Measurements from ENCODE around the gene PRMT1.
"Not testable (repeated sequence)": the region's sequence is repeated elsewhere in the genome, so short reads cannot be mapped to it uniquely, and the experiment has no call there.

PRMT1 gene

DNA sequence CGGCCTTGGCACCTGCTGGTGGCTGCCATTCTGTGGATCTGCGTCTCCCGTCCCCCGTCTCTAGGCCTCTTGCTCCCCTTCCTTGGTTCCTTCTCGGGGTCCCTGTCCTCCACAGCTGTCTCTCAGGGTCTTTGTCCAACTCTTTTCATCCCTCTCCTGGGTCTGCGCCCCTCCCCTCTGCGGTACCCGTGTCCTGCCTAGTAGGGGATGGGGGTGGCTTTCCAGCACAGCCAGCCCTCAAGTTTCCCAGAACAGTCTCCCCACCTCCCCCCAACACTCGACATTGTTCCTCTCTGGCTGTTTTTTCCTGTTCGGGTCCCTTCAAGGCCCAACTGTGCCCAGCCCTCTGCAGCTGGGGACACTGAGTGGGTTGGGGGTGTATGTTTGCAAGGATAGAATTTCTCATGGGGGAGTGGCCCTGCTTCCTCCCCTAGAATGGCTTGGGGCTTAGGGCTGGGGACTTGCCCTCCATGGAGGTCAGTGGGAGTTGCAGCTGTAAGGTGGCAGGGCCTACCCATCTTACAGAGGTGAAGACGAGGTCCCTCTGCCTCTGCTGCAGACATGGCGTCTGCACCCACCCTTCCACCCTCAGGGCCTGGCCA, 11.6 kb downstream of the PRMT1 start:
- no peak for DNase-seq (ENCODE audit: low spot score)

DNA sequence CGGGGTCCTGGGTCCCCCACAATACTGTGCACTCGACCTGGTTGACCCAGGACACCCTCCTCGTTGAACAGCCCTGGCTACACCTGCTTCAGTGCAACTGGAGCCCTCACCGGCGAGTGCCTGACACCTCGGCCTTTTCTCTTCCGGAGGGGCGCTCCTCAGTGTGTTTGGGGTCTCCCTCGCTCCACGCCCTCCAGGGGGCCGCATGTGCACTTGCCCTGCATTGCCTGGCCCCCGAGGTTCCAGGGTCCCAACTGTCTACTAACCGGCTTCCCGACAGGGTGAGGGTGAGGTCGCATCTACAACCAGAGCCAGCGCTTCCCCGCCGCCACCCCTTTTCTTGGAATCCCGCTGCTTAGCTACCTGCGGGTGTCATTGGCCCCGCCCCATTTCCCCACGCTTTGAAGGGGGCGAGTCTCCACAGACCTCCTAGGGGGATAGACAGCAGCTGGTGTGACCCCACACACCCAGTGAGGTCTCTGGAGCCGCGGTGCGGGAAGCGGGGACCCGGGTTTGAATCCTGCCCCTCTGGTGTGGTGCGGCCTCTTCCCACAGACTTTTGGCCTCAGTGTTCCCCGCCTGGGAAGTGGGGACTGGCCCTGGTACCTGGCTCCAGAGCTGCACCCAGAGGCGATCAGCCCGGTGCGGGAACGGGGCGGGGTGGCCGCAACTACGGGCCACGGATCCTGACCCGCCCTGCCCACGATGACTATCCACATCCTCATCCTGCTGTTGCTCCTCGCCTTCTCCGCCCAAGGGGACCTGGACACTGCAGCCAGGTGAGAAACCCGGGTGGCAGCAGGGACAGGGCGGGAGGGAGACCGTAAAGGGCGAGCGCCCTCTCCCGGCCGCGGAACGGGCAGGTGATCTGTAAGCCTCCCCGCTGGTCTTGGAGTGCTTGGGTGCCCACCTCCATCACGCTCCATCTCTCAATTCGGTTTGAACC, 12.3 kb downstream of the PRMT1 start, which contains the start of gene ADM5:
TSS of gene ADM5 (plus strand) at position 462 of the 946 bp plus-strand sequence. CDS start at position 706, 244 bp downstream.
- DNase-seq (ENCODE audit: low spot score): no peak

DNA sequence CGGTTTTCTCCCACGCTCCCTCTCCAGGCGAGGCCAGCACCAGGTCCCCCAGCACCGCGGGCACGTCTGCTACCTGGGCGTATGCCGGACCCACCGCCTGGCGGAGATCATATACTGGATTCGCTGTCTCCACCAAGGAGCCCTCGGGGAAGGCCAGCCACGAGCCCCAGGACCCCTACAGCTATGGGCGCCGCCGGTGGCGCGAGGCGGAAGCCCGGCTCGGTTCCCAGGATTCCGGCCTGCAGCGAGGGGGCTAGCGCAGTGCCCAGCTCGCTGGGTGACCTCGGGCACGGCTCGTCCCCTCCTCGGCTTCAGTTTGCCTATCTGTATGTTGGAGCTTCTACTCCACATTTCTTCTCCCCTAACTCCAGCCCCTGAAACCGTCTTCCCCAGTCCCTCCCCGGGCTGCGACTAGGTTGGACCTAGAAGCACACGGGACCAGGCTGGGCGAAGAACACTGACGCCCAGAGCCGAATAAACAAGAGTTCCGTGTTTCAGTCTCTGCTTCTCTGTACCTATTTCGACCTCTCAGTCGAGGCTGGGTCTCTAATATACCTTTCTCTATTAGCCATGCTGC, 13.1 kb downstream of the PRMT1 start:
- DNase-seq (ENCODE audit: low spot score): no peak

DNA sequence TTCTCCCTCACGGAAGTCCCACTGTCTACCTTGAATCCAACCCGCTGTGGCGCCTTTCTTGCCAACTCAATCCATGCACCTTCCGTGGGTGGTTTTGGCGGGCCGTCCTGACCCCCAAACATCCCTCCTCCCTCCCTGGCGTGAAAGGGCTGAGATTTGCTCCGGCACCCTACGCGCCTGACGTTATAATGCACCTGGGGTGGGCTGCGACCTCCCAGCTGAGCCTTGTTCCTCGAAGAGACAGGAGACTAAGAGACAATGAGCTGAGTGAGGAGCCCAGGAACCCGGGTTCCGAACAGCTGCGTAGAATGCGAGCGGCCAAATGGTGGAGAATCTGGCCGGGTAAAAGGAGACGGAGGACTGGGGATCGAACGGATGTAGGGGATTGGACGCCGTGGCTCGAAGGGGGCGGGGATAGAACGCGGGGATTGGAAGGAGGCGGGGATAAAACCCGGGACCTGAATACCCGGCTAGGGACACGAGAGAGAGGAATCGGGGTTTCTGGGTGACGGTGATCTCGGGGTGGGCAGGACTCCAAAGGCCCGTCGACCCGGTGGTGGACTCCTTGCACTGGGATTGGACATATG, 13.7 kb downstream of the PRMT1 start, which contains the start of gene CPT1C:
TSS of gene CPT1C (plus strand) at position 461 of the 587 bp plus-strand sequence. CDS start 1,137 bp downstream, outside the sequence.
- DNase-seq (ENCODE audit: low spot score): peak; percentile 92

DNA sequence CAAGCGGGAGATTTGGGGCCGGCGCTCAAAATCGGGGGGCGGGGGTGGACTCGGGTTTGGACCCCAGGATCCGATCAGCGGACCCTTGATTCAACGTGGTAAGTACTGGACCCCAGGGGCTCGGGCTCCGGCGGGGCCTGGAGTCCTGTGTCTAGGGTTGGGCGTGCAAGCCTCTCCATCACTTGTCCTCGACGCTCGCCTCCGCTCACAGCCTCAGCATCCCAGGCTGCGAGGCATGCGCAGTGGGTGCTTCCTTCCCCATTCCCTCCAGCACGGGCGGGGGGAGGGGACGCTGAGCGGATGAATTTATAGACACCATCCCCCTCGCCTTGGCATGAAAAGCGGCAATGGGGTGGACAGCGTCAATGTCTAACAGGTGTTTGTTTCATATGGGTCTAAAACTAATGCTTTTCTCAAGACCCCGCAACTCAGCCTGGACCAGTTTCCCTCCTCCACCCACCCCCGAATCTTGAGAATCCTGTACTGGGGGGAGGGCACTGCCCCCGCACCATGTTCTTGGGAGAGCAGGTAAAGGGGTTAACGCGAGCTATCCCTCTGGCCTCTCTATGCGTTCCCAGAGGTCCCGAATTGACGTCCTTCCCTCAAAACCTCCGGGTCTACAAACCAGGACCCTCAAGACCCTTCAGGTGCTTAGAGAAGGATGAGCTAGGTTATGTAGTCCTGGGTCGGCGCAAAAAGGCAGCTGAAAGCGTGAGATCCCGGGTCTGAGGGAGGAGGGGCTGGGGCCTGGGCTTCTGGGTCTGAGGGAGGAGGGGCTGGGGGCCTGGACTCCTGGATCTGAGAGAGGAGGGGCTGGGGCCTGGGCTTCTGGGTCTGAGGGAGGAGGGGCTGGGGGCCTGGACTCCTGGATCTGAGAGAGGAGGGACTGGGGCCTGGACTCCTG, 14.4 kb downstream of the PRMT1 start:
- DNase-seq (ENCODE audit: low spot score): peak; percentile 88

DNA sequence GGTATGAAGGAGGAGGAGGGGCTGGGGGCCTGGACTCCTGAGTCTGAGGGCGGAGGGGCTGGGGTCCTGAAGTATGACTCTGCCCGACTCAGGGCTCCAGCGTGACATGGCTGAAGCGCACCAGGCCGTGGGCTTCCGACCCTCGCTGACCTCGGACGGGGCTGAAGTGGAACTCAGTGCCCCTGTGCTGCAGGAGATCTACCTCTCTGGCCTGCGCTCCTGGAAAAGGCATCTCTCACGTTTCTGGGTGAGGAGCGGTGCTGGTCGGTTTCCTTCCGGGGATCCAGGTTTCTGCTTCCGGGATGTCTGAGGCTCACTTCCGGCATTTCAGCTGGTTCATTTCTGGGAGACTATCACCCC, 15.1 kb downstream of the PRMT1 start:
- no peak for DNase-seq (ENCODE audit: low spot score)

DNA sequence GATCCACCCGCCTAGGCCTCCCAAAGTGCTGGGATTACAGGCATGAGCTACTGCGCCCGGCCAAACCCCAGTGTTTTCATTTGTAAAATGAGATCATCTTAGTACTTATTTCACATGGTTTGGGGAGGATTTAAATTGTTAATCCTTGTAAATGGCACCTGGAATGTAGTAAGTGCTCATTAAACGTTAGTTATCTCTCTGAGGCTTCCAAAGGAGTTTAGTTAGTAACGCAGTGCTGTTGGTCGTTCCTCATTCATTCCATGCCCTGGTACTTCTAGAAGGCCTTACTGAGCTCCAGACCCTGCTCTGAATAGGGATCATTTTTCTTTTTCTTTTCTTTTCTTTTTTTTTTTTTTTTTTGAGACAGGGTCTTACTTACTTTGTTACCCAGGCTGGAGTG, 19.0 kb downstream of the PRMT1 start:
- no peak for DNase-seq (ENCODE audit: low spot score)

DNA sequence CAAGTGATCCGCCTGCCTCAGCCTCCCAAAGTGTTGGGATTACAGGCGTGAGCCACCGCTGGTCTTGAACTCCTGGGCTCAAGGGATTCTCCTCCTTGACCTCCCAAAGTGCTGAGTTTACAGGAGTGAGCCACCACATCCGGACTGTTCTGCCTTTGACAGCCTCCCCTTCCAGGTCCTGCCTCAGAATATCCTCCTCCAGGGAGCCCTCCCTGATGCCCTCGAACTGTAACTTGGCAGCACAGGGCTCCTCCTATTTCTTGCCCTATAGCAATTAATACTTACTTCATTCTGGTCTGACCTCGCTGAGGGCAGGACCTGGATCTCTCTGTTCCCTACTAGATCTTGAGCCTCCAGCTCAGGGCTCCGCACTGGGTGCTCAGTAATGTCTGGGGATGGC, 19.8 kb downstream of the PRMT1 start:
- DNase-seq (ENCODE audit: low spot score): no peak

DNA sequence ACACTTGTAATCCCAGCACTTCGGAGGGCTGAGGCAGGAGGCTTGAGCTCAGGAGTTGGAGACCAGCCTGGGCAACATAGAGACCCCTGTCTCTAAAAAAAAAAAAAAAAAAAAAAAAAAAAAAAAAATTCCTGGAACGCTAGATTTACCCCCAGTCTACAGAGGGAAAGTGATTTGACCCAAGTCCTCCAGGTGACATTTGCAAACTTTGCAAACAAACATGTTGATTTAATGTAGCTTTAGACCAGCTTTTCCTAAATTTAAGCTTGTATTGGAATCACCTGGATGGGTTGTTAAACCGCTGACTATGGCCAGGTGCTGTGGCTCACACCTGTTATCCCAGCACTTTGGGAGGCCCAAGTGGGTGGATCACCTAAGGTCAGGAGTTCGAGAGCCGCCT, 22.3 kb downstream of the PRMT1 start:
- no peak for DNase-seq (ENCODE audit: low spot score)

DNA sequence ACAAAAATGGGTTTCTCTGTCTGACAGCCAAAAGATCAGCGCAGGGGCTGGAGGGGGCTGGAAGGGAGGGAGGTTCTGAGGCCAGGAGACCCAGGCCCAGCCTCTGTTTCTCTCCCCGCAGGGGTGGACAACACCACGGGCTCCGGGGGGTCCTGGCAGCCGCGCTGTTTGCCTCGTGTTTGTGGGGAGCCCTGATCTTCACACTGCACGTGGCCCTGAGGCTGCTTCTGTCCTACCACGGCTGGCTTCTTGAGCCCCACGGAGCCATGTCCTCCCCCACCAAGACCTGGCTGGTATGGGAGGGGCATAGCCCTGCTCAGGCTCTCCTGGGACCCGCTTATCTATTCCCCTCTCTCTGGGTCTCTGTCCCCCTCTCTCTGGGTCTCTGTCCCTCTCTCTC, 23.5 kb downstream of the PRMT1 start:
- no peak for DNase-seq (ENCODE audit: low spot score)

DNA sequence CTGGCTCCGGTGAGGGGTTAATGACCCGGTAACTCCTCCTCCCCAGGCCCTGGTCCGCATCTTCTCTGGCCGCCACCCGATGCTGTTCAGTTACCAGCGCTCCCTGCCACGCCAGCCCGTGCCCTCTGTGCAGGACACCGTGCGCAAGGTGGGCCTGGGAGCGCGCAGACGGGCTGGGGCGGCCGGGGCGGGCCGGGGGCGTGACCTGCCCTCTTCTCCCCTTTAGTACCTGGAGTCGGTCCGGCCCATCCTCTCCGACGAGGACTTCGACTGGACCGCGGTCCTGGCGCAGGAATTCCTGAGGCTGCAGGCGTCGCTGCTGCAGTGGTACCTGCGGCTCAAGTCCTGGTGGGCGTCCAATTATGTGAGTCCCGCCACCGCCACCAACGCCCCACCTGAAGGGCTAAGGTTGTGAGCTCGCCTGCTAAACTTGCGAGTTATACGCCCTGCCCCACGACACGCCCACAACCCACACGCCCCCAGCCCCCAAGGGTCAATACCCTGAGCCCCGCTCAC, 24.3 kb downstream of the PRMT1 start:
- no peak for DNase-seq (ENCODE audit: low spot score)

DNA sequence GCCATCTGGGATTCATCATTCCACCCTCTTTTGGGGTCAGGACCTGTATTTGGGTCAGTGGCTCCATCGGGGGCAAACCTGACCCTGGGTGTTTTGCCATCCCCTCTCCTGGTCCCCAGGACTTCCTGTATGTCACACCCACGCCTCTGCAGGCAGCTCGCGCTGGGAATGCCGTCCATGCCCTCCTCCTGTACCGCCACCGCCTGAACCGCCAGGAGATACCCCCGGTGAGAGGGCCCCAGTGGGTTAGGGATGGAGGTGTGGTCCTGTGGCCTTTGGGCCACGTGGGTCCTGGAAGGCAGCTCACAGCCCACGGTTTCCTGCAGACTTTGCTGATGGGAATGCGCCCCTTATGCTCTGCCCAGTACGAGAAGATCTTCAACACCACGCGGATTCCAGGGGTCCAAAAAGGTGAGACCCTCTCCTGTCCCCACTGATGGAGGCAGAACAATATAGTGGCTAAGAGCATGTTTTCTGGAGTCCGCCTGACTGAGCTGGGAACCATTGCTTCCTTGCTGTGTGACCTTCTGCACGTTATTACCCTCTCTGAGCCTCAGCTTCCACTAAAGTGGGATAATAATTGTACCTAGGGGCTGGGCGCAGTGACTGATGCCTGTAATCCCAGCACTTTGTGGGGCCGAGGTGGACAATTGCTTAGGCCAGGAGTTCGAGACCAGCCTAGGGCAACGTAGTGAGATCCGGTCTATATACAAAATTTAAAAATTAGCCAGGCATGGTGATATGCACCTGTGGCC, 28.0 kb downstream of the PRMT1 start:
- DNase-seq (ENCODE audit: low spot score): no peak

DNA sequence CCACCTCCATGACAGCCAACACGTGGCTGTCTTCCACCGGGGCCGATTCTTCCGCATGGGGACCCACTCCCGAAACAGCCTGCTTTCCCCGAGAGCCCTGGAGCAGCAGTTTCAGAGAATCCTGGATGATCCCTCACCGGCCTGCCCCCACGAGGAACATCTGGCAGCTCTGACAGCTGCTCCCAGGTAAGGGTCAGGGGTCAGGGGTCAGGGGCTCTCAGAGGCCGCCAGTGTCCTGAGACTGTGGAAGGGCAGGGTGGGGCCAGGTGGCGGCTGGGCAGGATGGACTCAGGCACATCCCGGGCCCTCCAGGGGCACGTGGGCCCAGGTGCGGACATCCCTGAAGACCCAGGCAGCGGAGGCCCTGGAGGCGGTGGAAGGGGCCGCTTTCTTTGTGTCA, 28.8 kb downstream of the PRMT1 start:
- no peak for DNase-seq (ENCODE audit: low spot score)

DNA sequence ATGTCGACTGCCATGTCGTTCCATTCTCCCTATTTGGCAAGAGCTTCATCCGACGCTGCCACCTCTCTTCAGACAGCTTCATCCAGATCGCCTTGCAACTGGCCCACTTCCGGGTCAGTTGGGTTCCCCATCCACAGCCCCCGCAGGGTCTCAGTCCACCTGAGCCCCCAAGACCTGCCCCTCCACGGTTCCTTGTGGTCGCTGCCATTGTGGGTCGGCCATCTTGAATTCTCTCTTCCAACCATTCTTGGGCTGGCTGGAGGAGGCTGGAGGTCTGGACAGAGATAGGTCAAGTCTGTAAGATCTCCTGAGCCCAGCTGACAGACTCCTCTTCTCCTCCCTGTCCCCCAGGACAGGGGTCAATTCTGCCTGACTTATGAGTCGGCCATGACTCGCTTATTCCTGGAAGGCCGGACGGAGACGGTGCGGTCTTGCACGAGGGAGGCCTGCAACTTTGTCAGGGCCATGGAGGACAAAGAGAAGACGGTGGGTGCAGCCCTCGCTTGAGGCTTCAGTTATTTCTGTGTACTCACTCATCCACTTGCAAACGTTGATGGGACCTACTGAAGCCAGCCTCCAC, 33.4 kb downstream of the PRMT1 start:
- DNase-seq (ENCODE audit: low spot score): no peak

DNA sequence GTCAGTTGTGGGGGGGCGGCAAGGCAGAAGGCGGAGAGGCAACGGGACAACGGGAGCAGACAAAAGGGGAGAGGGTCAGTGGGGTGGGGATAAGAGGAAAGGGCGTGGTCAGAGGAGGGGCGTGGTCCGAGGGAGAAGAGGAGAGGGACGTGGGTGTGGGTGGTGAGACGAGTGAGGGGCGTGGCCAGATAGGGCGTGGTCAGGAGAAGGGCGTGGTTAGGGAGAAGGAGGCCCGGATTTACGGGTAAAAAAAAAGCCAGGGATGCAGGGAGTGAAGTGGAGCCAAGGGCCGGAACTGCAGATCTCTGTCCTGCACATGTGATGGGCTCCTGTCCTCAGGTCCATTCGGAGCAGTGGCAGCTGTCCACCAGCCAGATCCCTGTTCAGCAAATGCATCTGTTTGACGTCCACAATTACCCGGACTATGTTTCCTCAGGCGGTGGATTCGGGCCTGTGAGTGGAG, 35.4 kb downstream of the PRMT1 start:
- no peak for DNase-seq (ENCODE audit: low spot score)

DNA sequence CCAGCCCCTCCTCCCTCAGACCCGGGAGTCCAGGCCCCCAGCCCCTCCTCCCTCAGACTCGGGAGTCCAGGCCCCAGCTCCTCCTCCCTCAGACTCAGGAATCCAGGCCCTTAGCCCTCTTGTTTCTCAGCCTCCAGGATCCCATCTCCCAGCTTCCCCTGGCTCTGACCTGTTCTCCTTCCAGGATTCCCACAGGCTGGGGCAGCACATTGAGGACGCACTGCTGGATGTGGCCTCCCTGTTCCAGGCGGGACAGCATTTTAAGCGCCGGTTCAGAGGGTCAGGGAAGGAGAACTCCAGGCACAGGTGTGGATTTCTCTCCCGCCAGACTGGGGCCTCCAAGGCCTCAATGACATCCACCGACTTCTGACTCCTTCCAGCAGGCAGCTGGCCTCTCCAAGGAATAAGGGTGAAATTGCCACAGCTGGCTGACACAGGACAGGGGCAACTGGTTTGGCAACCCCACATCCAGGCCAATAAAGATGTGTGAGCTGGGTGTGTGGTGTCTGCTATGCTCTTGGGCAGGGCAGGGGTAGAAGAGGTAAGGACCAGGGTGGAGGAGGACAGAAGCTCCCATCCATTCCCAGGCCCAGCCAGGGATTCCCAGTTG, 36.3 kb downstream of the PRMT1 start:
- DNase-seq (ENCODE audit: low spot score): no peak

DNA sequence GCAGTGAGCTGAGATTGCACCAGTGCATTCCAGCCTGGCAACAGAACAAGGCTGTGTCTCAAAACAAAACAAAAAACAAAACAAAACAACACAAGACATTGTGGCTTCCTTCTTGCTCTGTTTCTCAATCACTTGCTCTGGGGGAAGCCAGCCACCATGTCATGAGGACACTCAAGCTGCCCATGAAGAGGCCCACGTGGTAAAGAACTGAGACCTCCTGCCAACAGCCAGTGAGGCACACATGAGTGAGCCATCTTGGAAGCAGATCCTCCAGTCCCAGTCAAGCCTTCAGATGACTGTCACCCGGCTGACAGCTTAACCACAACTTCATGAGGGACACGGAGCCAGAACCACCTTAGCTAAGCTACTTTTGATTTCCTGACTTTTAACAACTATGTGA, 39.1 kb downstream of the PRMT1 start:
- no peak for DNase-seq (ENCODE audit: low spot score)

DNA sequence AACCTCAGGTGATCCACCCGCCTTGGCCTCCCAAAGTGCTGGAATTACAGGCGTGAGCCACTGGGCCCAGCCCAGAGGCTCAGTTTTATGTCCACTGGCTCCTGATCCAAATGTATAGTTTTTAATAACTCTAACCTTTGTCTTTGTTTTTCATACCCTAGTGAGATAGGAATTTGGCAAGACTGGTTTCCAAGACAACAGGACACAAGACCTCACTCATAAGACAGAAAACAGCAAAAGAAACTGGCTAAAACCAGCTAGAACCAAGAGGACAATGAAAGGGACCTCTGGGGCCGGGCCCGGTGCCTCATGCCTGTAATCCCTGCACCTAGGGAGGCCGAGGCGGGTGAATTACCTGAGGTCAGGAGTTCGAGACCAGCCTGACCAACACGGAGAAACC, 41.4 kb downstream of the PRMT1 start:
- no peak for DNase-seq (ENCODE audit: low spot score)

DNA sequence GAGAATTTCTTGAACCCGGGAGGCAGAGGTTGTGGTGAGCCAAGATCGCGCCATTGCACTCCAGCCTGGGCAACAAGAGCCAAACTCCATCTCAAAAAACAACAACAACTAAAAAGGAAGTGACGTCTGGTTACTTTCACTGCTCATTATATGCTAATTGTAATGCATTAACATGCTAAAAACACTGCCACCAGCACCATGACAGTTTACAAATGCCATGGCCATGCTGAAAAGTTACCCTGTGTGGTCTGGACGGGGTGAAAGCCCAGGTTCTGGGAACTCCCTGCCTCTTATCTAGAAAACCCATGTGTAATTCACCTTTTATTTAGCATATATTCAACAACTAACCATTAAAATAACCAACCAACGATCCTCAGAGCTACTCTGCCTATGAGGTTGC, 41.9 kb downstream of the PRMT1 start:
- DNase-seq (ENCODE audit: low spot score): no peak

DNA sequence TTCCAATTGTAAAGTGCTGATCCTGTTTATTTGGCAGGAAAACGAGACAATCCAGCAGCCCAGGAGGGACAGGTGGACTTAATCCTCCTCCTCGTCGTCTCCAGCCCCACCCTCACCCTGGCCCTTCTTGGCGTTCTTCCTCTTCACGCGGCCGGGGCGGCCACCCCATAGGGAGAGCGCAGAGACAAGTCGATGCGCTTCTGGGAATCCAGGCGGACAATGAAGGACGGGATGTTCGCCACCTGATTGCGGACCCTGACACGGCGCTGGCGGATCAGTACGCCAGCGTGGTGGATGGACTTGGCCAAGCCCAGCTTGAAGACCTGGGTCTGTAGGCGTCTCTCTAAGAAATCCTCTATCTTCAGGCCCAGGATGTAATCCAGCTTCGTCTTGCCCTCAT, 42.3 kb downstream of the PRMT1 start:
- not testable (repeated sequence) for DNase-seq (ENCODE audit: low spot score)
